HEK293 (cell line): ENCODE data around the gene NEGR1.

Source experiments
- CTCF ChIP-seq: fragments of 450-650 bp; formaldehyde crosslinking; IDR thresholded peaks from 2 replicates; pipeline ENCODE4 v1.5.1; 2016; ENCODE audit warnings: missing biosample characterization, missing genetic modification characterization
- ZNF274 ChIP-seq, 2 experiments: fragments of 200-500 bp in 1 of 2; fragments of 450-650 bp in 1 of 2; sonication (Bioruptor generic) in 1 of 2; formaldehyde crosslinking in 1 of 2; IDR thresholded peaks; 2 replicates each; pipeline versions ENCODE4 v1.5.1 to v1.6.1; 2014 to 2016; ENCODE audit warnings: borderline replicate concordance in 1 of 2, inconsistent platforms in 1 of 2, low read length in 1 of 2, missing biosample characterization in 1 of 2, missing genetic modification characterization in 1 of 2
- ZNF501 ChIP-seq: fragments of 450-650 bp; formaldehyde crosslinking; IDR thresholded peaks from 2 replicates; pipeline ENCODE4 v1.5.1; 2016; ENCODE audit warnings: missing biosample characterization, missing genetic modification characterization
- ZNF747 ChIP-seq: fragments of 450-650 bp; formaldehyde crosslinking; IDR thresholded peaks from 2 replicates; pipeline ENCODE4 v1.5.1; 2016; ENCODE audit warnings: missing biosample characterization, missing genetic modification characterization
- ZNF830 ChIP-seq: fragments of 450-650 bp; IDR thresholded peaks from 2 replicates; pipeline ENCODE4 v1.5.0; 2018; ENCODE audit warnings: missing biosample characterization, missing genetic modification characterization, low read depth, mild to moderate bottlenecking, moderate library complexity
- ZSCAN16 ChIP-seq: fragments of 450-650 bp; formaldehyde crosslinking; IDR thresholded peaks from 2 replicates; pipeline ENCODE4 v1.5.1; 2016; ENCODE audit warnings: missing biosample characterization, missing genetic modification characterization

- TF ChIP-seq ZNF830 (tag by site-specific recombination): no peak
- TF ChIP-seq ZNF501: no peak
- TF ChIP-seq CTCF (tag by site-specific recombination): no peak
- TF ChIP-seq ZNF274 (IDR thresholded peaks at IDR 0.05; ENCODE audit: low read length): no peak
- TF ChIP-seq ZNF274 (tag by site-specific recombination; IDR thresholded peaks at IDR 0.05; ENCODE audit: borderline replicate concordance): no peak
- TF ChIP-seq ZNF747 (tag by site-specific recombination): no peak
- TF ChIP-seq ZSCAN16 (tag by site-specific recombination): no peak
These were observed 641.3 kb downstream of the NEGR1 start for GRCh38 chr1:71640998-71641397.
